ENCODE results near the gene THTPA. TPM values are rescaled to one million over a fixed set of nuclear protein-coding genes. Genes with fewer than 3 reads are reported as not detected.

The THTPA gene
- total and polyA plus RNA-seq, 2 of the 13 experiments (the other 11 are each of a cell fraction or from before 2014, with no cell fraction given) = 7.4 to 8.7 TPM

DNA sequence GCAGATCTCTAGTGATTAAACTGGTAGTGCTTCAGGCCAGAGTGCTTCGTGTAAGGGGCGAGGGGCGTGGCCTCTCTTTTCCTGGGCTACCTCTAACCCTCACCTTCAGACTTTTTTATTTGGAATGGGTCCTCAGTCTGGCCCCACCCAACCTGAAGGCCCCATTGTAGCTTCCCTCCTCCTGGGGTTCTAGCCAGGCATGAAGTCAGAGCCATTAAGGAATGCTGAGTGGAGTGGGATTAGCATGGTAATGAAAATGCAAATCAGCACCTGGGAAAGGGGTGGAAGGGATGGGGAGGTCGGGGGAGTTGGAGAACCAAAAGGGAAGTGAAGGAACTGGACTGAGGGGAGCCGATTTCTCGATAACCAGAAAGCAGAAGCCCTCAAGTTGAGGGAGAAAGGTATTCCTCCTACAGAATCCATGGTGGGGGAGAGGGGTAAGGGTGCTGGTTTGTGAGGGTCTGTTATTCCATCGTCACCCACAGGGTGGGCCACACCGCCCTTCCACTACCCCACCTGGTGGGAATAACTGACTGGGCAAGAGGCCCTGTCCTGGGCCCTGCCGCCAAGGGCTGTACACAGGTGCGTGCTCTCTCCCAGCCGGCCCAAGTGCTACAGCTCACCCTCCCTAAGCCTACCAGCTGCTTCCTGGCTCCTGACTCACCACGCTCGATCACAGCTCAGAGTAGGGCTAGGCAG lies 18.6 kb upstream of the THTPA start:
- no peaks in the 10 kb centered on the region for H3K36me3 ChIP-seq (replicated peaks in 1 of 2; ENCODE audit: control insufficient read depth in 1 of 2, insufficient read depth in 2 of 2, low read length in 2 of 2)
- H2AFZ ChIP-seq (ENCODE audit: low read length) = no peak overlapping the region
- H4K20me1 ChIP-seq (ENCODE audit: insufficient read depth, low read length) = no peaks in the 10 kb centered on the region
- CTCF ChIA-PET (ENCODE audit: low intra/inter-chr PET ratio, low total read pairs) = interaction anchor here (3.0 kb wide), 1 partner anchor 59 kb away, joined by 58 read pairs; no protein-coding TSS in a partner anchor
- 56% methylated on average over 13 of the region's 13 CpGs for WGBS (ENCODE audit: low lambda C conversion rate)
- H3K4me3 ChIP-seq (replicated peaks in 1 of 3; ENCODE audit: insufficient read depth in 1 of 3, low read depth in 2 of 3, low read length in 3 of 3) = no peak overlapping the region
- no peaks in the 10 kb centered on the region for H3K79me2 ChIP-seq (ENCODE audit: insufficient read depth, low read length)
- intact Hi-C loops (cut with micrococcal nuclease; ENCODE audit: unreplicated experiment) (loop anchor here (2.0 kb wide), 1 partner anchor 45 kb away; no protein-coding TSS in a partner anchor), in situ Hi-C loops (cut with HindIII; ENCODE audit: extremely low pct_ligation_motif_present, low pct_unique_long_range_greater_than_20kb) (no loop called here)
- FAIRE-seq (no peak), ATAC-seq (peak; percentile 40), DNase-seq (ENCODE audit: low spot score) (no peak)
- no TSS peak for BruUV-seq (replicated peaks)
- POLR2A ChIA-PET = interaction anchor here (1.0 to 3.5 kb wide), 4 partner anchors 9 to 442 kb away, joined by 3 to 17 read pairs (median 4); partner anchors contain the start of genes ACIN1, C14orf119 and THTPA
- no peaks in the 10 kb centered on the region for H3K27me3 ChIP-seq (ENCODE audit: control insufficient read depth in 1 of 2, insufficient read depth in 2 of 2, low read length in 2 of 2)
- no peak overlapping the region for H3K9ac ChIP-seq (ENCODE audit: insufficient read depth, low read depth, low read length)
- no peaks in the 10 kb centered on the region for H3K4me1 ChIP-seq (ENCODE audit: insufficient read depth, low read length)
- no peak overlapping the region for H3K27ac ChIP-seq (ENCODE audit: extremely low read length, insufficient read depth, low read length)
- H3K4me2 ChIP-seq (ENCODE audit: low read depth, low read length) = no peak overlapping the region
- H3K9me3 ChIP-seq (ENCODE audit: low read length) = no peaks in the 10 kb centered on the region
- TF ChIP-seq MTA1 (CRISPR knock-in tag; IDR thresholded peaks at IDR 0.05; ENCODE audit: borderline replicate concordance) (0 out of 2 replicates have a peak, but pooled peaks have one; percentile 12), ZNF180 (CRISPR knock-in tag; IDR thresholded peaks at IDR 0.05; ENCODE audit: borderline replicate concordance, low read depth) (no peak)

DNA sequence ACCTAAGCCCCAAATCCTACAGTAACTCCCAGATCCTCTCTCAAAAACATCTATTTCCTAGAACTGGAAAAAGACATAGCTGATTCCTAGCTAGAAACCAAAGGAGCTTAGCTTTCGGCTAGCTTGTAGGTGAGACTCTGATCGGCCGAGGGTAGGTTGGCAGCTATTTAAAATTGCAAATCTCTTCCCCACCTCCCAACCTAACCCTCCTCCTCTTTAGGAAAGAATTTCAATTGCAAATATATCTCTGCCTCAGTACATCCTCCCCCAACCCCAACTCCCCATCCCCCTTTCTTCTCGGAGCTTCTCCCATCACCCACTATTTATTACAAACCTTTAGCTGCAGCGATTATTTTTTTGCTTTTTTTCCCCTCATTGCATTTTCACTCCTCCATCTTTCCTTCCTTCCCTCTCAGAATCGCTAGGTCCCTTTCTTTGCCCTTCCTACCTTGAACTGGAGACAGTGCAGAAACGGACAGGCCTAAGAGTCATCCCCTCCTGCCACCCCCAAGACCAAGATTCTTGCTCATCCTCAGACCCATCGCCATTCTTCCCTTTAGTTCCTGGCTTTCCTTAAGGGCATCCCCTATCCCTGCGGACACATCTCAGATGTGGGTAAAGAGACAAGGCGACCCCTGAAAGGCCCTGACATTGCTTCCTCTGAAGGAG lies 17.9 kb upstream of the THTPA start:
- Histone ChIP-seq H3K4me3 (replicated peaks in 1 of 3; ENCODE audit: insufficient read depth in 1 of 3, low read depth in 2 of 3, low read length in 3 of 3) (no peak overlapping the region), H3K9ac (ENCODE audit: insufficient read depth, low read depth, low read length) (no peak overlapping the region), H4K20me1 (ENCODE audit: insufficient read depth, low read length) (no peaks in the 10 kb centered on the region), H3K36me3 (replicated peaks in 1 of 2; ENCODE audit: control insufficient read depth in 1 of 2, insufficient read depth in 2 of 2, low read length in 2 of 2) (no peaks in the 10 kb centered on the region), H3K4me1 (ENCODE audit: insufficient read depth, low read length) (peaks cover 2% of the 10 kb centered on the region; the same call in 1 of the 2 replicates), H3K9me3 (ENCODE audit: low read length) (no peaks in the 10 kb centered on the region), H3K79me2 (ENCODE audit: insufficient read depth, low read length) (no peaks in the 10 kb centered on the region), H3K27me3 (ENCODE audit: control insufficient read depth in 1 of 2, insufficient read depth in 2 of 2, low read length in 2 of 2) (no peaks in the 10 kb centered on the region), H2AFZ (ENCODE audit: low read length) (no peak overlapping the region), H3K27ac (ENCODE audit: extremely low read length, insufficient read depth, low read length) (no peak overlapping the region), H3K4me2 (ENCODE audit: low read depth, low read length) (no peak overlapping the region)
- 50% methylated on average over 10 of the region's 10 CpGs for WGBS (ENCODE audit: low lambda C conversion rate)
- ATAC-seq (no peak), FAIRE-seq (no peak), DNase-seq (ENCODE audit: low spot score) (no peak)
- ChIA-PET POLR2A (interaction anchor here (0.7 to 3.5 kb wide), 4 partner anchors 9 to 443 kb away, joined by 3 to 17 read pairs (median 4); partner anchors contain the start of genes ACIN1, C14orf119 and THTPA), CTCF (ENCODE audit: low intra/inter-chr PET ratio, low total read pairs) (interaction anchor here (2.8 to 3.0 kb wide), 2 partner anchors 25 to 60 kb away, joined by 12 to 58 read pairs; no protein-coding TSS in a partner anchor)
- TF ChIP-seq, protein P1, sequence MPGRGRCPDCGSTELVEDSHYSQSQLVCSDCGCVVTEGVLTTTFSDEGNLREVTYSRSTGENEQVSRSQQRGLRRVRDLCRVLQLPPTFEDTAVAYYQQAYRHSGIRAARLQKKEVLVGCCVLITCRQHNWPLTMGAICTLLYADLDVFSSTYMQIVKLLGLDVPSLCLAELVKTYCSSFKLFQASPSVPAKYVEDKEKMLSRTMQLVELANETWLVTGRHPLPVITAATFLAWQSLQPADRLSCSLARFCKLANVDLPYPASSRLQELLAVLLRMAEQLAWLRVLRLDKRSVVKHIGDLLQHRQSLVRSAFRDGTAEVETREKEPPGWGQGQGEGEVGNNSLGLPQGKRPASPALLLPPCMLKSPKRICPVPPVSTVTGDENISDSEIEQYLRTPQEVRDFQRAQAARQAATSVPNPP (CRISPR knock-in tag; IDR thresholded peaks at IDR 0.05) = no peak
- TF ChIP-seq MTA1 (CRISPR knock-in tag; IDR thresholded peaks at IDR 0.05; ENCODE audit: borderline replicate concordance) = 0 out of 2 replicates have a peak, but pooled peaks have one; percentile 3
- no peak for TF ChIP-seq MAFG (CRISPR knock-in tag; IDR thresholded peaks at IDR 0.05)
- TF ChIP-seq, protein P2, sequence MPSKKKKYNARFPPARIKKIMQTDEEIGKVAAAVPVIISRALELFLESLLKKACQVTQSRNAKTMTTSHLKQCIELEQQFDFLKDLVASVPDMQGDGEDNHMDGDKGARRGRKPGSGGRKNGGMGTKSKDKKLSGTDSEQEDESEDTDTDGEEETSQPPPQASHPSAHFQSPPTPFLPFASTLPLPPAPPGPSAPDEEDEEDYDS (CRISPR knock-in tag; IDR thresholded peaks at IDR 0.05) = no peak
- TF ChIP-seq, protein P3, sequence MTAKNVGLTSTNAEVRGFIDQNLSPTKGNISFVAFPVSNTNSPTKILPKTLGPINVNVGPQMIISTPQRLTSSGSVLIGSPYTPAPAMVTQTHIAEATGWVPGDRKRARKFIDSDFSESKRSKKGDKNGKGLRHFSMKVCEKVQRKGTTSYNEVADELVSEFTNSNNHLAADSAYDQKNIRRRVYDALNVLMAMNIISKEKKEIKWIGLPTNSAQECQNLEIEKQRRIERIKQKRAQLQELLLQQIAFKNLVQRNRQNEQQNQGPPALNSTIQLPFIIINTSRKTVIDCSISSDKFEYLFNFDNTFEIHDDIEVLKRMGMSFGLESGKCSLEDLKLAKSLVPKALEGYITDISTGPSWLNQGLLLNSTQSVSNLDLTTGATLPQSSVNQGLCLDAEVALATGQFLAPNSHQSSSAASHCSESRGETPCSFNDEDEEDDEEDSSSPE (CRISPR knock-in tag; IDR thresholded peaks at IDR 0.05) = no peak
- TF ChIP-seq PRPF4 (IDR thresholded peaks at IDR 0.05; ENCODE audit: low read depth, low read length, poor library complexity, severe bottlenecking) = peak; percentile 4
- in situ Hi-C loops (cut with HindIII; ENCODE audit: extremely low pct_ligation_motif_present, low pct_unique_long_range_greater_than_20kb) = no loop called here
- no TSS peak for BruUV-seq (replicated peaks)
- intact Hi-C loops (cut with micrococcal nuclease; ENCODE audit: unreplicated experiment) = loop anchor here (2.0 kb wide), 1 partner anchor 45 kb away; no protein-coding TSS in a partner anchor

Data from HepG2 (cell line).